GM18502 (cell line): Measurements from ENCODE around the gene RAB3C.
A peak's percentile ranks its signal among the peaks of the same experiment; 100 is the strongest.

Experiments used
- ATAC-seq: cut with Tn5 transposase; IDR thresholded peaks from one replicate; pipeline ENCODE4 v1.9.1; 2021; ENCODE audit warnings: mild to moderate bottlenecking; ENCODE audit not compliant: unreplicated experiment, poor library complexity

RAB3C gene

DNA sequence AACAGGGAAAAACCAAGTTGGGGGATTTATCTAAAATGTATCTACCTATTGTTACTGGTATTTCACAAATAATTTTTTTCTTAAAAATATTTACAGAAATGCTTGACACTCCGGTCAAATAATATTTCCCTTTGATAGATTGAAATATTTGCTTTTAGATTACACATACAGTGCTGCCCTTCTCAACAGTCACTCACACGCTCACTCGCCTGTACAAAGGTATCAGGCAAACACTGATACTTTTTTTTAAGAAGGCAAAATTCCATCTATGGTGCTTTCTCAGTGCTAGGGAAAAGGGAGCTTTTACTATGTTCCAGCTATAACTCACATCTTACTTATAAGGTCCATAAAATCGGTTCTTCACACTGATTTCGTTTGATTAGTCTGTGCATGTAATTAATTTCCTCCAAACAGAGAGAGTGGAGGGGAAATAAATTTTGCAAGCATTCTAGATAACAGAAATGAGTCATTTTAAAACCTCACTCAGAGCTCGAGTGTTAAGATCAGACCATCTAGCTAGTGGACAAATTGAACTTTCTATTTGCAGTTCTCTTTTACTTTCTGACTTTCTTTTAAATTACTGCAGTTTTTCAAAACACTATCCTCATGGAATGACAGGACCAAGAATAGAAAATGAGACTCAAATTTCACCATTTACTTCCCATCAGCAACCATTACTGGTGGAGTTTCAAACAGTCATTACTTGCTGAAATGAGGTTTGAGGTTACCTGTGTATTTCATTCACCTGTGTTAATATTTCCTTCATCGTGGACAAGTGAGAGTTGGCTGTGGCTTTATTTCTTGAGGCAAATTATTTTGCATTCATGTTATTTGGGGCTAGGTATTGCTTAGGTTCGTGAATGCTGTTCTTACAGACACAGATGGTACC, 273.2 kb downstream of the RAB3C start:
- ATAC-seq: no peak

DNA sequence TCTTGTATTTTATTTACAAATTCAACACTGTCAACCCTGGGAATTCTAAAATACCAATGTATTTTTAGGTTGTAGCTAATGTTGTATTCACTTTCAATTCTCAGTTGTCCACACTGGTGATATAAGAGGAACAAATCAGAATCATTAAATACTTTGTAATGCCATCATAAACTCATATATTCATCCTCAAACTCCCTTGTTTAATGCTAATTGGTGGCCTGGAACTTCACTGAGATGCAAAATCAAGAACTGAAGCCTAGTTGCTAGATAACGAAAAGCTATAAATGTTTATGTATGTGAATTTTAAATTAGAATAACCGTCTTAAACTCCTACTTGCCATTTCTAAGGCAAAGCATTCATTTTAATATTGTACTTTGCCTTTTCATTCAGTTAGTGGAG, 274.7 kb downstream of the RAB3C start:
- ATAC-seq: no peak

DNA sequence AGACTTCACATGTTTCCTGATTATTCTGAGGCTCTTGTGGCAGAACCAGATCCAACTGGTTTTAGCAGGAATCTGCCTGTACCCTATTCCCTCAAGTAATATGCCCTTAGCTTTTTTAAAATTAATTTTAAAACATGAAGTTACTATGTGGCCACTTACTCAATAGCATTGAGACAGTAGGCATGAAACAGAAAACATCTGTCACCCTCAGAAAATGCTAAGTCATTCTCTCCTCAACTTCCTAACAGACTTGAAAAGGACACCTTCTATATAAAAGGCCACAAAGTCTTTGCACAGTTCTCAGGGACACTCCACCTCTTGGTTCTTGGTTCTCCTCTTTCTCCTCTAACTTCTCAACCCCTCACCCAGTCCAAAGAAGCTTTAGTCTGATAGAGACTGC, 277.8 kb downstream of the RAB3C start:
- ATAC-seq: no peak

DNA sequence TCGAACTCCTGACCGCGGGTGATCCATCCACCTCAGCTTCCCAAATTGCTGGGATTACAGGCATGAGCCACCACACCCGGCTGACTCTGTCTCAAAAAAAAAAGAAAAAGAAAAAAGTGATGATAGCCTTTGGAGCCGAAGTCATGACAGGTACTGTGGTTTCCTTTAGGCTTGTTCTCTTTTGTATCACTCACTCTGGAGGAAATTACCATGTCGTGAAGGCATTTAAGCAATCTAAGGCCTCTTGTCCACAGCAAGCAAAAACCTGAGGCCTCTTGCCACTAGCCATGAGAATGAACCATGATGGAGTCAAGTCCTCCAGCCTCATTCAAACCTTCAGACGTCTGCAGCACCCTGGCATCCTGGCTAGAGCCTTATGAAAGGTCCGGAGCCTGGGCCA, 286.1 kb downstream of the RAB3C start:
- no peak for ATAC-seq

DNA sequence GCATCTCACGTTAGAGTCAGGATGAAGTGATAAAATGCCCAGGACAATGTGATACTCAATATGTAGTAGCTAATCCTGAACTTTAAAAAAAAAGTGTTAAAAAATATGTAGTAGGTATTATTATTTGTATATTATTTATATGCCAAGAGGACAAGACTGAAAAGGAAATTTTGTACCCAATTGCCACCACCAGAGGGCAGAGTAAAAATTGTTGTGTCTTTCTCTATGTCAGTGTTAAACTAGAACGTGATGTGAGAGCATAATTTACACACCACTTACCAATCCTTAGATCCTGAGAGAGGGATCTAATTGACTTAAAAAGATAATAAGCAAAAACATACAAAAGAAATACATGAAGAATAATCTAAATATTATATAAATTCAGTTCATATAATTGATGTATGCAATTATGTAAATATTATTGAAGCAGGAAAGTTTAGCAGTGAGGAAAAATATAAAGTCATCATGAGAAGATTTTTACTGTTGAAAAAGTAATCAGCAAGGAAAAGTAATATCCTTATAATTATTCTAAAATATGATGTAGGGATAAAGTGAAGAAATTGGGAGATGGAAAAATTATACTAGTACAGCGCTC, 288.9 kb downstream of the RAB3C start:
- ATAC-seq: no peak

DNA sequence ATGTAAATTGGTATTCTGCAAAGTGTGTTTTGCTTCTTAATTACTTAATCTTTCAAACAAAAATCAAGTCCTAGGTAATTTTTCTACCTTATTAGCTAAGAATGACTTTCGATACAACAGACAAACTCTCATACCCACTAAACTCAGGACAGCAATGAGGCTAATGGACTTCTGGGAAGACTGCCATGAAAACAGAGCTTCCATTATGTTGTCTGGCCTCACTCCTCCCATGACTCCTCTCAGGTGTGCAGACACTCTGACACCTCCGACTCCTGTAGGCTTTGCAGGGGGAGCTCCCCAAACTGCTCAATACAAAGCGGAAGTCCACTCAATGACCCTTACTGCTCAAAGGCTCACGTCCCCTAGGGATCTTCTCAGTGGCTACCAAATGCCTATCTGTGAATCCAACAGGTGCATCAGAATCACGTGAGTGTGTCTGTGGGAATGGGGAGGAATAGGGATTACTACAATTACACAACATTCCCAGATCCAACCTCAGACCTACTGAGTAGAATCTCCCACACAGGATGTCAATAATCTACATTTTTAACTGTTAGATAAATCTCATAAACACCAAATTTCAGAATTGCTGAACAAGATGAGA, 289.9 kb downstream of the RAB3C start:
- ATAC-seq: no peak

DNA sequence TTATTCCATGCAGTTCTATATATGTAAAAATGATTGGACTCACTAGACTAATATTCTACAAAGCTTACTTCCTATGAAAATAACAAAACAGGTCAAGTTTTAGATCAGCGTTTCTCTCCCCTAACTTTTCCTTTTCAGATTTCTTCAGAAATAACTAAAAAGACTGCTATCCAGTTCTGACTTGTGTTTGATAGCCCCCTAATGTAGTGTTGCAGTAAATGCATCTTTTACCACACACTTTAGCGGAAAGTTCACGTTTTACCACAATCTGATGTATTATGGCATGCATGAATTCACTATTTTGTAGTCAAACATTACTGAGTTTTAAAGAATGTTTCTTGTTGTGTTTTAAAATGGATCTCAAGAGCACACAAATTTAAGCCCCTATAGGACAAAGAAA, 292.7 kb downstream of the RAB3C start:
- ATAC-seq: no peak

DNA sequence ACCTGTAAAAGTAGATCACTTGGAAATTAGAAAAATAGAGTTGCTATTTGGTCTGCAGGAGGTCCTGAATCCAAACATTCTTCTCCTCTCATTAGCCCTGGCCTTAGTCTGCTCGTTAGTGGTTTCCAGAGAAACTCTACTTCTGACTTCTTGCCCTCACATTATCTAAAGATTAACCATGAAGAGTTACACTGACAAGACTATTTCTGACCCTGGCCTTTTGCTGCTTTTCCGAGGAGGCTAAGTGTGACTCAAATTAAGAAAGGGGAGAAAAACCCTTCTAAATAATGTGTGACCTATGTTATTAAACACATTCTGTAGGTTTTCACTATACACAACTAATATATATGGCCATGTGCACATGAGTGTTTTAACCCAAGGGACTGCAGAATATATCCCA, 302.4 kb downstream of the RAB3C start:
- no peak for ATAC-seq

DNA sequence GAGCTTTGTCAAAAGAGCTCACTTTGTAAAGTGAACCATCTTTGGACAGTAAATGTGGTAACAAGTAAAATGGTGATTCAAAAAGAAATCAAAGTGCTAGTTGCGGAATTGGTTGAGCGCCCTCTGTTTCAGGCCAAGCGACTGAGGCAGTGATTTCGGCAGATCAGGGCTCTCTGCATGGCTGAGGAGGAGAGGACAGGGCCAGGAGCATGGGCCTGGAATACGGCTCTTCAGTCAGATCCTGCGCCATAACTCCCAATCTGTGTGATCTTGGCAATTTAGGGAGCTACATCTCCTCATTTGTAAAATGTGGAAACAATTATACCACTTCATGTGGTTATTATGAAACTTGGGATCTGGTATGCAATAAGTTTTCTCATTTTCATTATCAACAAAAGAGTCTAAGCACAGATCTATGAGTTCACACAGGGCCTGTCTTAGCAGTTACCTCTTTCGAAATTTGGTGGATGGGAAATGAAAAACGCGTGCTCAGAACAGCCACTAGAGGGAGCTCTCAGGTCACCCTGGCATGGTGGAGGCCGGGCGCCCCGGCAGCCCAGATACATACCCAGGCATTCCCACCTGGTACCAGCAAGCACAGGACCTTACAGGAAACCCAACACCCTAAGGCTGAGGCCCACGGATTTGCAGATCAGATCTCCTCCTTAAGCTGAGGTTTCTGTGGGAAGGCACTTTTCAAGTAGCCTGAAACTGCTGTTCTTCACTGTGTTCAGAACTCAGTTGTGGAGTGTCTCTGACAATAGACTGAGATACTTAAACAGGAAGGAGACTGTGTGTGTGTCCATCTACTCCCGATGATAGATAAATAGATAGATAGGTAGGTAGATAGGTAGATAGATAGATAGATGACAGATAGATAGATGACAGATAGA, 303.7 kb downstream of the RAB3C start:
- ATAC-seq: peak; percentile 86

DNA sequence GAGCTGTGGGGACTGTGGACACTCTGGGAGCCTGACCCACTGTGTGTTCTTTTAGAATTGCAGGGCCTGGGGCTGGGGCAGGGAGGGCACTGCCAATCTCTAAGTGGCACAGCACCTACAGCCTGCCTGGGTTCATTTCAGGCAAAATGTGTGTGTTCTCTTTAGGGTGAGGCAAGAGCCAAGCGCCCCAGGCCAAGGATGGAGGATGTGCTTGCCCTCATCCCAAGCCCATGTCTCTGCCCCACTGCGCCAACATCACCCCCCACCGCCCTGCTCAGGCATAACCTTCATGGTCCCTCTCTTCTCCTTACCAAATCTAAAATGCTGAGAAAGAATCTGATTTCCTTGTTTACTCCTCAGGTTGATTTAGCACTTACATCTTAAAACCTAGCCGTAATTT, 304.4 kb downstream of the RAB3C start:
- ATAC-seq: no peak

DNA sequence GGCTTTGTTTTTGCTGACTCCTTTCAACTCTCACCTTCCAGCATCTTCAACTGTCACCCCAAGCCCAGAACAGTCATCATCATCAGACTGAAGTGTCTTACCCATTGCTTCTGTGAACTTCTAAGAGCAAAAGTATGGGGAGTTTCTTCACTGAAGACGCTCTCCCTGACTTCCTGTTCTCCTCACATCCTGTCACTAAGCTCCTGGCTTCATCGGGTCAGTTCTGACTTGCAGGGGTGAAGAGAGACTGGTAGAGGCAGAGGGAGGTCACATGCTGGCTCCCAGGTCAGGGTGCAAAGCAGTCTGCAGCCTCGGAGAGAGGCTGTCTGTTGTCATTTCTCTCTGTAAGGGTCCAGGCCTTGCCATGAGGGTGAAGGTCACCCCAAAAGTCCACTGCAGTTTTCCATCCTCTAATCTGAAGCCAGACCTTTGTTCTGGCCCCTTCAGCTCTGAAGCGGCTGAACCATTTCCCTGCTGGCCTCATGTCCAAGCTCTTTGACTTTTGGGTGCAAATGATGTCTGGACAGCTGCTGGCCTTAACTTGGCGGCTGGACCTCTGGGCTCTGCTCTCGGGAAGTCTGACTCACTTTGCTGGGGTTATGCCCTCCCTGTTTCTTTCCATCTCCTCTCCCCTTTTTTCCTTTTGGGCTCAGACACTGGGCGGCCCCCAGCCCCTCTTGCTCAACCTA, 305.0 kb downstream of the RAB3C start:
- no peak for ATAC-seq

DNA sequence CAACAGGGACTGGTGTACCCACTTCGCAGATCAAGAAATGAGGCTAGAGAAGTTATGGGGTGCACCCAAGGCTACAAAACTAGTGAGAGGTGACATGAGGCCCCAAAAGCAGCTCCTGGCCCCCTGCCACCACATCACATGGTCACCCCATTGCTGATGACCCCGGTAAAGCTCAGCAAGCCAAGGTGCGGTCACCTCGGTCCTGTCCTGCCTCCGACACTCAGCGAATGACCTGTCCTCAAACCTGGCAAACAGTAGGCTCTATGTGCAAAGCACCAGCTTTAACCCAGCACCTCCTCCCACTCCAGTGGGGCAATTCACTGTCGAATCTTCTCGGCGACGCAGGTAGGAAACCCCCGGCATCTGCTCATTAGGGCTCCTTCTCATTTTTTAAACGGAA, 307.4 kb downstream of the RAB3C start:
- ATAC-seq: no peak

DNA sequence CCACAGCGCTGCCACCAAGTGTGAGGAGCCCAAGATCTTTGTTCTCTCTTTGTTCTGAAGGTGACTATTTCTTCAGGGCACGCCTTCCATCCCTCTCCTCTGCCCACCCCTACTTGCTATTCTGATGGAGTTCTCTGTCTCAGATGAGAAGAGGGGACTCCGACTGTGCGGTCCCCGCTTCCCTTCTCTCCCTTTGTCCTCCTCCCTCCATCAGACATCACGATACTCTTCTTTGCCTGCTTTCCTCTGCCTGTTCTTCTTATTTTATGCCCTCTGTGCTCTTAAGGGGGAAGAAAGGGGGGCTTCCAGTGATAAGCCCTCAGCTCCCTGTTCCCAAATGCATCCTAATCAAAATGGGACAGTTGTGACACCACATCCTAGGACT, 307.8 kb downstream of the RAB3C start:
- no peak for ATAC-seq

DNA sequence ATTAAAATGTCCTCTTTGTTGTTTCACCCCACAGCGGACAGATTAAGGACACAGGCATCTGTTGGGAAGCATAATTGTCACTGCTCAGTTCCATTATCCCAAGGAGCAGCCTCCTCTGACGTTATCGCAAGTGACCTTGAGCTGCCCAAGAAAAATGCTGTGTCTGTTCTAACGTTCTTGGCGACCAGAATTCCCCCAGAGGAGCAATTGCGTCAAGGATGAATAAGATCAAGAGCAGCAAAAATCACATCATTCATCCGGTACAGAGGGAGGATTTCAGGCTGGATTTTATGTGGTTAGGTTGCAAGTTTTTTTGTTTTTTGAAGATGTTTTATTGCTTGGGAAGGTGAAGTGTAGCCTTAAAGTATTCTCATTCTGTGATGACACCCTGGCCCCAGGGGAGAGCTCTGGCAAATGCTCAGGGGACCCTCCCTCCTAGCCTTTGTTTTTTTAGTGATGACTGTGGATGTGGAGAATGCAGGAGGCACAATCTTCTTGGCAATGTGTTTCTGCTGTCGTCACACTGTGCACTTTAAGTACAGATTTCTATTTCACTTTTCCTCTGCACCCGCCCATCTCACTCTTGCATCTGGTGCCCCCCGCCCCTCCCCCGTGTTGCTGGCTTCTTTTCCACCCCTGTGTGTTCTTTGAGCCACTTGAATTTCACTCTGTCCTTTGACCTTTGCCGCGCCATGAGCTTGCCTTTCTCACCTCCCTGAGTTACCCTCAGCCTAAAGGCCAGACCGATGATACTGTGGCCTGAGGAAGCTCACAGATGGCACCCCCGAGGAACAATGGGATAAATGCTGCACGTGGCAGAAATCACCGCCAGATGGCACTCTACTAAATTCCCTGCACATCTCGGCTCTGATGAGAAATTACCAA, 308.5 kb downstream of the RAB3C start:
- ATAC-seq: peak; percentile 71

DNA sequence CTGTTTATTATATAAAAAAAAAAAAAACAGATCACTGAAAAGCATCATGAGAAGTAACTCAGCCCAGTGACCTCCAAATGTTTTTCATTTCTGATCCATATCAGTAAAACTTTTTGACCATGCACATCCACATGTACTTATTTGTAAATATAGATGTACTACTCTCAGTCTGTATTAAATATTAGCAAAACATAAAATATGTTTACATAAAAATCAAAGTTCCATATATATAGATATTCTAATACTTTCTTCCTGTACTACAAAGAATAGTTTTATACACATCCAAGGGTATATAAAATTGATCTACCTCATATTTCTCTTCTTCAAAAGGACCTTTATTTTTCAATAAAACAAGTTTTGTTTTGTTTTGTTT, 309.1 kb downstream of the RAB3C start:
- no peak for ATAC-seq

DNA sequence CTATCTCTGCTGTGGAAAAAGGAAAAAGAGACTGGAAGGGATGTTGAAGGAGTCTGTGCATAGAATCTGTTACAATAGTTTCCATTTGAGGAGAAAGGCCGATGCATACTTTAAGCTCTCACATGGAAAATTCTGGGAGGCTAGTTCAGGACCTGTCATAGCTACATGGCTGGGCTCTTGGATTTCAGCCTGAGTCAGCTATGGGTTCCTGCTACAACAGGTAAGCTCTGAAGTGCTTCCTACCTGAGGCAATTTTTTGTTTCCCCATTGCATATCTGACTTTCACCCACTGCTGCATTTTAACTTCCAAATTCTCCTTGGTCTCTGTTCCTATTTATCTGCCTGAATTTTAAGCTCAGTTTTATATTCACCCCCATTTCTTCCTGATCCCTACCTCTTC, 310.7 kb downstream of the RAB3C start:
- ATAC-seq: no peak

DNA sequence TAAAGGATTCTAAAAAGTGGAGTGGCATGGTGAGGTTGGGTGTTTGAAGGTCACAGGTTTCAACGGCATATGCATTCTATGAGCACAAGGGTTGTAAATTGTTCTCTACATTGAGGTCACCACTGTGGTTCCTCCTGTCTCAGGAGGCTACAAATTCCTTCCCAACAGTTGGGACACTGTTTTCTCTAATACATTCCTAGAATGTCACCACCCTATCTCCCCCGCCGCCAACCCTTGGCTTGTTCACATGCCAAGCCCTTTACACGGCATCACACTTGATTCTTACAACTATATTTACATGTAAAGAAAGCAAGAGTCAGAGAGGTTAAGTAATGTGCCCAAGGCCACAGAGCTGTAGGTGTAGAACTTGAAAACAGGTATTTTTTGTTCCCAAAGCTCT, 315.1 kb downstream of the RAB3C start:
- ATAC-seq: no peak

DNA sequence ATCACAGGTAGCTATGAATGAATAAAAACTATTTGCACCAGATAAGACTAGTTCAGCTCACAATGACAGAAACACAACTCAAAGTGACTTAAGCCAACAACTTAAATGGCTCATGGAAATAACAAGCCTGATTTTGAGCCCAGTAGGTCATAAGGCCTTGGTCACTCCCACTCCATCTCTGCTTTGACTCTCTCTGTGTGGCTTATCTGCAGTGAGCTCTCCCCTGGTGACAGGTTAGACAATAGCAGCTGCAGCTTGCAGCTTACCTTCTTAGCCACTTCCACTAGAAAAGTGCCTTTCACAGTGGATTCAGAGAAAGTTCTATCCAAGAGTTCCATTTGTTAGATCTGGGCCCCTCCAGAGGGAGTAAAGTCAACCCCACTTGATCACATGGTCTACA, 315.7 kb downstream of the RAB3C start:
- no peak for ATAC-seq

DNA sequence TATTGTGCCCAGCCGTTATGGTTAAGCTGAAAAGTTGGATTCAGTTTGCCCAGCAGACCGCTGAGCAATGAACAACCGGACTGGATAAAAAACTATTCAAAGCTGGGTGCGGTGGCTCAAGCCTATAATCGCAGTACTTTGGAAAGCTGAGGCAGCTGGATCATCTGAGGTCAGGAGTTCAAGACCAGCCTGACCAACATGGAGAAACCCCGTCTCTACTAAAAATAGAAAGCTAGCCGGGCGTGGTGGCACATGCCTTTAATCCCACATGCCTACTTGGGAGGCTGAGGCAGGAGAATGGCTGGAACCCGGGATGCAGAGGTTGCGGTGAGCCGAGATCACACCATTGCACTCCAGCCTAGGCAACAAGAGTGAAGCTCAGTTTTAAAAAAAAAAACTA, 318.4 kb downstream of the RAB3C start:
- ATAC-seq: no peak
